GM08714 (cell line): ENCODE data around the gene SORBS2.

Experiments used
- H3K4me3 ChIP-seq: fragments of 200-500 bp; sonication (Bioruptor generic); 2 replicates; pipeline ENCODE4 v1.5.1; 2014; ENCODE audit warnings: mild to moderate bottlenecking, low read length, inconsistent platforms
- ZNF274 ChIP-seq: IDR thresholded peaks from 2 replicates; pipeline ENCODE4 v1.6.1; 2012; ENCODE audit warnings: mild to moderate bottlenecking, low read depth, low read length

The SORBS2 gene

GRCh38 chr4:185535612-185536410 is 276.2 kb downstream of the SORBS2 start:
- peak overlapping the region; percentile 54 for H3K4me3 ChIP-seq
- TF ChIP-seq ZNF274: no peak
